ENCODE data around the gene SPACA9. TPM values are rescaled to one million over a fixed set of nuclear protein-coding genes. Genes with fewer than 3 reads are reported as not detected.

Gene SPACA9
- total and polyA plus RNA-seq, 11 donors, result 1.6 to 6.9 (median 4.6) TPM

GRCh38 chr9:132842124-132843044 is 36.3 kb upstream of the SPACA9 start:
- intact Hi-C loops (cut with DNase I), result no loop called here
- Histone ChIP-seq H3K36me3 (no peaks in the 10 kb centered on the region), H3K4me1 (peaks cover 0 to 6% (median 0%) of the 10 kb centered on the region in 12 donors), H3K27me3 (no peaks in the 10 kb centered on the region), H3K9me3 (no peaks in the 10 kb centered on the region), H3K4me3 (no peak overlapping the region), H3K27ac (no peak overlapping the region)
- ATAC-seq, result no peak
- no peak for DNase-seq
- 81 to 87% (median 85%) methylated on average over 3 to 5 of the region's 5 CpGs for WGBS, 4 donors
- TF ChIP-seq CTCF (IDR thresholded peaks at IDR 0.05) (no peak), POLR2A (IDR thresholded peaks at IDR 0.05) (no peak)

- intact Hi-C loops (cut with DNase I), result no loop called here
- Histone ChIP-seq H3K4me3 (no peak overlapping the region), H3K36me3 (no peaks in the 10 kb centered on the region), H3K27ac (no peak overlapping the region), H3K27me3 (no peaks in the 10 kb centered on the region), H3K4me1 (peaks cover 0 to under 1% (median 0%) of the 10 kb centered on the region in 12 donors), H3K9me3 (no peaks in the 10 kb centered on the region)
- TF ChIP-seq CTCF (IDR thresholded peaks at IDR 0.05) (no peak), POLR2A (IDR thresholded peaks at IDR 0.05) (no peak)
- DNase-seq, result no peak
- no peak for ATAC-seq
- WGBS, 4 donors, result 83 to 90% (median 86%) methylated on average over 11 to 12 of the region's 12 CpGs
Observed at GRCh38 chr9:132846109-132846917, 32.4 kb upstream of the SPACA9 start.

- DNase-seq, result no peak
- Histone ChIP-seq H3K9me3 (no peaks in the 10 kb centered on the region), H3K4me1 (no peaks in the 10 kb centered on the region), H3K36me3 (no peaks in the 10 kb centered on the region), H3K4me3 (no peak overlapping the region), H3K27me3 (no peaks in the 10 kb centered on the region), H3K27ac (no peak overlapping the region)
- no peak for TF ChIP-seq POLR2A (IDR thresholded peaks at IDR 0.05)
- no peak for TF ChIP-seq CTCF (IDR thresholded peaks at IDR 0.05)
- intact Hi-C loops (cut with DNase I), result no loop called here
- ATAC-seq, result no peak
- WGBS, 4 donors, result 87 to 91% (median 87%) methylated on average over 10 to 15 of the region's 15 CpGs
Observed at GRCh38 chr9:132846918-132847515, 31.7 kb upstream of the SPACA9 start.
